Erythroblast (primary cell): Measurements from ENCODE around the gene BSND.

Experiments used
- DNase-seq, 2 experiments: peaks; one replicate each; lab custom pipeline; 2025; lab: John Stamatoyannopoulos, UW
- GATA1 ChIP-seq: IDR thresholded peaks from 2 replicates; pipeline ENCODE4 v1.6.1; 2011; ENCODE audit warnings: low read depth, mild to moderate bottlenecking, control low read depth, low read length, moderate library complexity
- POLR2A ChIP-seq: IDR thresholded peaks from 2 replicates; pipeline ENCODE4 v1.6.1; 2011; ENCODE audit warnings: mild to moderate bottlenecking, low read length

BSND gene

GRCh38 chr1:55055084-55055882, 56.5 kb downstream of the BSND start:
- no peak for DNase-seq
- TF ChIP-seq GATA1, result no peak
- no peak for TF ChIP-seq POLR2A

GRCh38 chr1:55055951-55056631, 57.4 kb downstream of the BSND start:
- no peak for DNase-seq
- TF ChIP-seq POLR2A, result no peak
- no peak for TF ChIP-seq GATA1

- DNase-seq, result no peak
- no peak for TF ChIP-seq GATA1
- no peak for TF ChIP-seq POLR2A
Measured at GRCh38 chr1:55056632-55056992, 57.9 kb downstream of the BSND start.

GRCh38 chr1:55057270-55057955, 58.7 kb downstream of the BSND start:
- no peak for DNase-seq
- TF ChIP-seq GATA1, result no peak
- TF ChIP-seq POLR2A, result no peak

- no peak for DNase-seq
- TF ChIP-seq POLR2A, result no peak
- TF ChIP-seq GATA1, result no peak
Measured at GRCh38 chr1:55057956-55058298, 59.2 kb downstream of the BSND start.

GRCh38 chr1:55059302-55060132, 60.8 kb downstream of the BSND start:
- TF ChIP-seq POLR2A (no peak), GATA1 (no peak)
- DNase-seq, result no peak

GRCh38 chr1:55060133-55060999, 61.6 kb downstream of the BSND start:
- no peak for TF ChIP-seq POLR2A
- TF ChIP-seq GATA1, result no peak
- DNase-seq, result no peak

GRCh38 chr1:55061000-55061705, 62.4 kb downstream of the BSND start:
- no peak for DNase-seq
- no peak for TF ChIP-seq GATA1
- no peak for TF ChIP-seq POLR2A
